ENCODE data around the gene RPL22.

RPL22 gene

DNA sequence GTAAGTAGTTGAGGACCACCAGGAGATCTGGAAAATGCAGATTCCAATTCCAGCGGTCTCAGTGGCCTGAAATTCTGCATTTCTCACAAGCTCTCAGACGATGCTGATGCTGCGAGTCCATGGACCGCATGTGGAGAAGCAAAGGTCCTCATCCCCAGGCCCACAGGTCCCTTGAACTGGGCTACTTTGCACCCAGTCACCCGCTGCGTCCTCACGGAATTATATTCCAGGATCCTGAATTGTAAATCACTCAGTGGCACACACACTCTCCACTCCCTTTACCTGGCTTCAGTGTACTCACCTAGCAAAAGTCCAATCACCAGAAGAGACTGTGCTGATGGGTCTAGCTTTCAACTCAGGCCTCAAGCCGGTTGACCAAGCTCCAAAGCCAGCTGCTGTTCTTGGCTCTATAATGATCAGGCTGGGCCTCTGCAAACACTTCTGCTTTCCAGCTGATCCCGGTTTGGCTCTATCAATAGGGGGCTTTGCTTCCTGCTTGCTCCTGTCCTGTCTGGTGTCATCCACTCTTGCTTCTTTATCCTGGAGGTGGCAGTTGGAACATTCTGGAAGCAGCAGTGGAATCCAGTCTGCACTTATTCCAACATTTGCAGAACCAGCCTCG is 904 bp upstream of the RPL22 start:
- peak in 1 of 2 experiments; percentile 51 for DNase-seq

- no peak for DNase-seq
These were observed 623 bp downstream of the RPL22 start for GRCh38 chr1:6198646-6199297.

DNA sequence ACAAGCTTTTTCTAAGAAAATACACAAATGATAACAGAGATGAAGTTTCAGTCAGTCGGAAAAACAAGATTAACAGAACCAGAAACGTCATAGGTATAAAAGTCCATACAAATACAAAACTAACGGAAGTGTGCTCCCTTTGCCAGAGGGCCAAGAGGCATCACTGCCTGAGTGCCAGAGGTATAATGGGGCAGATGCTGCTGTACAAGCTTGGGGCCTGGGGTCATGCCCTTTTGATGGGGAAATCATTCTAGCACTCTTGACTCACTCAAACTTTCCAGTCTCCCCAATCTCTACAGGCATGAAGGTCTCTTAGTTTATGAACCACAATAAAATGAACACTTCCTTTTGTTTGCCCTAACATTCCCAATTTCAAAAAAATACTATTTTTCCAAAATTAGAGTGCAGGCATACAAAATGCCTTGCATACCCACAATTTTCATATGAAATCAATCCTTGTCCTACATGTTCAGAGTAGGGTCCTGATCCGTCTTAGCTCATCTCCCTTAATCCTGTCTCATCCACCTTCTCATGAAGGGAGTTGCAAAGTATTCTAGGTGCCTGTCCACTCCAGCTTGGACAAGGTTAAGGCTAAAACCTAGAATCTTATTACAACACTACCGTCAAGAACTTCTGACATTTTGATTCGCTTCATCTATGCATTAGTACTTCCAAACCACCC is 1.5 kb downstream of the RPL22 start:
- no peak for DNase-seq

- DNase-seq = no peak
These were observed 7.4 kb downstream of the RPL22 start for GRCh38 chr1:6191968-6192367.

DNA sequence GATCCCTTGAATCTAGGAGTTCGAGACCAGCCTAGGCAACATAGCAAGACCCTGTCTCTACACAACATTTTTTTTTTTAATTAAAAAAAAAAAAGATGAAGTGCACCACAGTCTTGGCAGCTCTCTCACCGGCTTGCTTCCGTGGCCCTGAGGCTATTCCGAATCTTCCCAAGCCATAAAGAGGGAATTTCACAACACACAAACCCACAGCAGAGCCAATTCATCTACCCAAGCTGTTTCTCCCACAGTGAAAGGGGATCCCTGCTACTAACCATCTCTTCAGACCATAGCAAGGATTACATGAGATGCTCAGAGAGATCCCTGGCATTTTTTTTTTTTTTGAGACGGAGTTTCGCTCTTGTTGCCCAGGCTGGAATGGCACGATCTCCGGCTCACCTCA is 10.9 kb downstream of the RPL22 start:
- DNase-seq = no peak

DNA sequence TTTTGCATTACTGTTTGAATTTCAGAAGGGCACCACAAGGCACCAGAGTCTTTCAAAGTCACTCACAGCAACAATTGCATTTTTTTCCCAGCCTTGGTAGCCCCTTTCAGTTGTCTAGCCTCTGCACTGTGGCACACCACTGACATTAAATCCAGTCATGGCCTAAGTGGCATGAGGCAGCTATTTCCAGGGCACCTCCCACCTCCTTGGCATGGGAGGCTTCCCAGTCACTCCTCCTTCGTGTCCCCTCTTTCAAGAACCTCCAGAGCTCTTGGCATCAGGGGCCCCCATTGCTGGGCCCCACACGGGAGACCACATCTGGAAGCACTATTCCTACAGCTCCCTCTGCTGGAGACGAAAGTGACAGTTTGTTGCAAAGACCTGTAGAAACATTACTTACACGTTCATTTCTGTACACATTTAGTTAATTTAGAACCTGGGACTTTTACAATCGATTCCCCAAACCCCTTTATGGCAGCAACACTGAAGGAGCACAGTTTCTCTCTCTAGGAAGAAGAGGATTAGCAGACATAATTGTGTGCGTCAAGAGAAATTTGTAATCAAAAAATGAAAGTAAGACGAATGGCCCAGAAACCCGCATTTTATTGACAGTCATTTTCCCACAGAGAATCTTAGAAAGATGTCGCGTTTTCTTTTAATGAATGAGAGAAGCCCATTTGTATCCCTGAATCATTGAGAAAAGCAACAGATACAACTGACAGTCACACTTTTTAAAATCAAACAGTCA is 13.6 kb downstream of the RPL22 start:
- DNase-seq = peak; percentile 44 to 50

DNA sequence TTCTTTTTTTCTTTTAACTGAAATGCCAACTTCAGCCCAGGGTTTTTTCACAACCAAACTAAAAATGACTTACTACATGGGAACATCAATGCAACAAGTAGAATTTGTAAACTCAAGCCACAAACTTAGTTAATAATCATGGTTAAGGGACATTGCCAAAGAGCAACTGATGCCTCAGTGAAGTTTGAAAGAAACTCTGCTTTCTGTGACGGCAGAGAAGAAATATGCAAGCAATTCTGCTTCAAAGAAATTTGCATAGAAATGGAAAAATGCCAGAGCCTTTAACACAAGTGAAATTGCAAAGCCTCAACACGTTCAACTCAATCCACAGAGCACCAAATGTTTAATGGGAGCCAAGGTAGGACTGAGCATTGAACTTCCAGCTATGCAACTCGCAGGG is 14.2 kb downstream of the RPL22 start:
- DNase-seq = no peak

GRCh38 chr1:6184083-6184783 is 15.2 kb downstream of the RPL22 start:
- DNase-seq = peak in 1 of 2 experiments; percentile 33

- peak; percentile 41 to 44 for DNase-seq
These were observed 15.8 kb downstream of the RPL22 start for GRCh38 chr1:6183520-6183989.

DNA sequence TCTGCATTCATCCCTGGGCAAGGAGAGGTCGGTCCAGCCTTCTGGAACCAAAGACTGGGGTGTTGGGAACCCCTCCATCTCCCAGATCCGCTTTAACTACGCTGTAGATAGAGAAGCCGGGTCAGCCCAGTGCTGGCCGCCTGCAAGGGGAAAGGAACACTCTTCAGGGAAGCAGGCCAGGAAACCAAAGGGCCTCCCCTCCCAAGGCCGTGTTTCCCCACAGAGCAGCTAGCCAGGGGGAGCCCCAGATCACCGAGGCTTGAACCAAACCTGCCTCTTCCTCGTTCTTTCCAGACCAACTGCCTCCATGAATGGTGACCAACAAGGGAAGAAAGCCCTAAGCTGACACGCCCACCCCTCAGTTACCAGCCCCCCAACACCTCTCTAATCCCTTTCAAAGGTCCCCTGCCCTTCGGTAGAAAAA is 18.0 kb downstream of the RPL22 start:
- no peak for DNase-seq

DNA sequence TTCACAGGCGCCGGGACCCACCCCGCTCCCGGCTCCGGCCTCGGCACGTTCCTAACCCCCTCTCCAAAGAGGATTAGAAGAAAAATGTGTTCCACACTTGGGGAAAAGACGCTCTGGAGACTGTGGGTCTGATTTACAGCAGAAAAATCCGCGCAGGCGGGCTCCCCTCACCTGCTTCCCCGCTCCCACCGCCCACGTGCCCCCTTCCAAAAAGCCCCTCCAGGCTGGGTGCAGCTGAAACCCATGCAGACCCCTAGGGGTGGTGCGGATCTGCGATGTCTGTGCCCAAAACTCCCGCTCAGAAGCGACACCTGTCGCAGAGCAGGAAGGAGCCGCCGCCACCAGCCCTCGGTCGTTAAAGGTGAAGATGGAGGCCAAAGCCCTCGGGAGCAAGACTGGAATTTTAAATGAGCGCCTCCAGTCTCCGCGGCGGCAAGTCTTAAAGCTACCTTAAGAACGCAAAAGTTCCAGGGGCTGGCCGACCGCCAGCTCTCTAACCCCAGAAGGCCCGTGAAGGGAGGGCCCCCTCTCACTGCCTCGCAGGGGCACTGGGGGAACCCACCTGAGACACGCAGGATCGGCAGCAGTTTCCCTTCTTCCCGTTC is 18.6 kb downstream of the RPL22 start:
- peak in 1 of 2 experiments; percentile 29 for DNase-seq

DNA sequence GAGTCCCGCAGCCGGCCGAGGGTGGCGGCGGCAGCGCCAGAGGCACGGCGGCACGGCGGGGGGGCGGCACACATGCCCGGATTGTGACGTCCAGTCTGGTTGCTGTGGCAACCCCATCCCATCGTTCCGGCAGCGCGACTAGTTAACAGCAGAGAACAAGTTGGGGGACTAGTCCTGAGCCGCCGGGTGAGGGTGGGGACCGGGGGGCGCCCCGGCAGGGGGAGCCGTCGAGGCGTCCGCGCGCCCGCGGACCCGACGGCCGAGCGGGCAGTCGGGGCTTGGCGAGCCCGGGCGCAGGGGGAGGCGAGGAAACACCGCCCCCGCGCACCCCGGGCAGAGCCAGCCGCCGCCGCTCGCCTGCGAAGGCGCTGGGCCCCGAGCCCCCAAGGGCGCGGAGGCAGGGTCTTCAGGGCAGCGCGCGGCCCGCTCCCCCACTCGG is 19.1 kb downstream of the RPL22 start, which contains the start of gene CHD5:
CHD5 (minus strand) TSS at position 54 of the 439 bp plus-strand sequence. CDS start 298 bp downstream, outside the sequence.
- peak in 1 of 2 experiments; percentile 27 for DNase-seq

- DNase-seq = no peak
These were observed 19.7 kb downstream of the RPL22 start for GRCh38 chr1:6179564-6180175.

- no peak for DNase-seq
These were observed 20.4 kb downstream of the RPL22 start for GRCh38 chr1:6178751-6179563.

GRCh38 chr1:6177681-6178380 is 21.6 kb downstream of the RPL22 start:
- no peak for DNase-seq

GRCh38 chr1:6176779-6177178 is 22.6 kb downstream of the RPL22 start:
- no peak for DNase-seq

DNA sequence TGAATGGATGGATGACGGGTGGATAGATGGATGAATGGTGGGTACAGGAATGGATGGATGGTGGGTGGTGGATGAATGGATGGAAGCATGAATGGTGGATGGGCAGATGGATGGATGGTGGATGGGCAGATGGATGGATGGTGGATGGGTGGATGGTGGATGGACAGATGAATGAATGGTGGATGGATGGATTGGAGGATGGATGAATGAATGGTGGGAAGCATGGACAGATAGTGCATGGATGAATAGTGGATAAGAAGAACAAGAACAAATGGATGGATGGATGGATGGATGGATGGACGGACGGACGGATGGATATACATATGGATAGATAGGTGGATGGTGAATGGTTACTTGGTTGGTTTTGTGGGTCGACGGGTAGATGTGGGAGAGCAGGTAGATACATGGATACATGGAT is 24.0 kb downstream of the RPL22 start:
- no peak for DNase-seq

GRCh38 chr1:6174621-6175410 is 24.6 kb downstream of the RPL22 start:
- DNase-seq = no peak

GRCh38 chr1:6172549-6172948 is 26.8 kb downstream of the RPL22 start:
- DNase-seq = no peak

Measured in activated T-cell treated with anti-CD3 and anti-CD28 coated beads, Interleukin-2, amount 50 U/mL, for 48 hours (primary cell).